Fibroblast of the aortic adventitia (primary cell): Measurements from ENCODE around the gene IL31RA. TPM values are rescaled to one million over a fixed set of nuclear protein-coding genes. Genes with fewer than 3 reads are reported as not detected.
A peak's percentile ranks its signal among the peaks of the same experiment; 100 is the strongest.

Source experiments
- DNase-seq: peaks from one replicate; pipeline ENCODE4 v3.0.0-alpha.2; 2010; ENCODE audit warnings: low read depth
- H3K4me3 ChIP-seq: 2 replicates; pipeline ENCODE4 v1.5.1; 2011; ENCODE audit warnings: low read depth, mild to moderate bottlenecking, control low read depth, low read length, moderate library complexity
- CTCF ChIP-seq: IDR thresholded peaks from 2 replicates; pipeline ENCODE4 v1.5.1; 2011; ENCODE audit warnings: mild to moderate bottlenecking, low read length, control low read depth, inconsistent platforms; ENCODE audit not compliant: insufficient read depth
- total RNA-seq: library from RNA; depleted of rRNA; stranded (reverse); fragments of >200 nt; gene quantifications from 2 replicates; pipeline ENCODE4 v1.2.3, GENCODE V29; 2012; ENCODE audit warnings: low replicate concordance

Gene IL31RA
- total RNA-seq, 1 donor: 0.72 TPM

GRCh38 chr5:55885359-55885758 is 34.2 kb downstream of the IL31RA start:
- TF ChIP-seq CTCF: no peak
- DNase-seq: no peak
- H3K4me3 ChIP-seq: no peak overlapping the region

GRCh38 chr5:55888205-55888604 is 37.0 kb downstream of the IL31RA start:
- no peak for DNase-seq

GRCh38 chr5:55892479-55892878 is 41.3 kb downstream of the IL31RA start:
- H3K4me3 ChIP-seq: no peak overlapping the region
- no peak for TF ChIP-seq CTCF

More at GRCh38 chr5:55888205-55888604, 37.0 kb downstream of the IL31RA start:
- no peak overlapping the region for H3K4me3 ChIP-seq
- TF ChIP-seq CTCF: no peak

GRCh38 chr5:55894135-55894534 is 43.0 kb downstream of the IL31RA start:
- no peak for TF ChIP-seq CTCF
- H3K4me3 ChIP-seq: no peak overlapping the region
- DNase-seq: no peak

More at GRCh38 chr5:55892479-55892878, 41.3 kb downstream of the IL31RA start:
- DNase-seq: no peak

DNA sequence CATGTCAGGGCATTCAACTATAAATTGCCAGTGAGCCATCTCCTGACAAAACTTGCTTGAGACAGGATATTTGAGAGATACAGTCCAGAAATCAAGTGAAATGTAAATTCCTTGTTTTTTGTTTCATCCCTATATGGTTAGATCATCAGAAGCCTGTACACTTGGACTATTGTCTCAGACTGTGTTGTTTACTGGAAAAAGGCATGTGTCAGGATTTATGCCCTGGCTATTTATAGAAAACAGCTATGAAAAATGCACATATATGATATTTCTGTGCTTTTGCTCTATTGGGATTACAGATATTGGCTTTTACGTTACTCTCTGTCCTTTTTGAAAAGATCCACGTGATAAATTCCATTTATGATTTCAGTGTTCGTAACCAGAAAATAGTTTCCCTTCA is 44.2 kb downstream of the IL31RA start:
- no peak overlapping the region for H3K4me3 ChIP-seq
- TF ChIP-seq CTCF: no peak
- DNase-seq: no peak

- no peak for DNase-seq
- no peak for TF ChIP-seq CTCF
- no peak overlapping the region for H3K4me3 ChIP-seq
Observed at GRCh38 chr5:55896238-55896637, 45.1 kb downstream of the IL31RA start.

- no peak overlapping the region for H3K4me3 ChIP-seq
- DNase-seq: peak; percentile 45
- TF ChIP-seq CTCF: no peak
Observed at GRCh38 chr5:55896663-55897062, 45.5 kb downstream of the IL31RA start.
